Measurements from ENCODE around the gene C4B.
"Not testable (repeated sequence)": the region's sequence is repeated elsewhere in the genome, so short reads cannot be mapped to it uniquely, and the experiment has no call there.

The C4B gene

GRCh38 chr6:32014547-32014946, at the start of gene C4B:
Gene C4B, plus strand, starts transcription at chr6:32014795. Its CDS starts 51 bp downstream, at chr6:32014846.
- not testable (repeated sequence) for FAIRE-seq

- no peak for FAIRE-seq
These were observed 48.9 kb upstream of the C4B start for GRCh38 chr6:31965700-31966099.

- no peak for FAIRE-seq
These were observed 48.1 kb upstream of the C4B start for GRCh38 chr6:31966506-31966905.

- no peak for FAIRE-seq
These were observed 47.3 kb upstream of the C4B start for GRCh38 chr6:31966997-31967925.

GRCh38 chr6:31967926-31968320, 46.7 kb upstream of the C4B start:
- no peak for FAIRE-seq

- no peak for FAIRE-seq
These were observed 46.3 kb upstream of the C4B start for GRCh38 chr6:31968326-31968725.

- no peak for FAIRE-seq
These were observed 45.5 kb upstream of the C4B start for GRCh38 chr6:31968791-31969711.

GRCh38 chr6:31969712-31970603, 44.6 kb upstream of the C4B start:
- no peak for FAIRE-seq

GRCh38 chr6:31970604-31971271, 43.9 kb upstream of the C4B start:
- FAIRE-seq: no peak

GRCh38 chr6:31971279-31971992, 43.2 kb upstream of the C4B start:
- FAIRE-seq: no peak

GRCh38 chr6:31971993-31972708, 42.4 kb upstream of the C4B start, which contains the start of gene DXO:
Gene DXO, minus strand, starts transcription at chr6:31972138. Its CDS starts 463 bp downstream, at chr6:31971675.
- no peak for FAIRE-seq

- FAIRE-seq: no peak
These were observed 41.8 kb upstream of the C4B start for GRCh38 chr6:31972709-31973350.

- not testable (repeated sequence) for FAIRE-seq
These were observed 38.5 kb upstream of the C4B start for GRCh38 chr6:31976065-31976464.

- no peak for FAIRE-seq
These were observed 36.7 kb upstream of the C4B start for GRCh38 chr6:31977816-31978431.

GRCh38 chr6:31978831-31979230, 35.8 kb upstream of the C4B start:
- no peak for FAIRE-seq

GRCh38 chr6:31979238-31979898, 35.2 kb upstream of the C4B start:
- no peak for FAIRE-seq

GRCh38 chr6:31980195-31980876, 34.3 kb upstream of the C4B start:
- FAIRE-seq: not testable (repeated sequence)

- FAIRE-seq: not testable (repeated sequence)
These were observed 33.6 kb upstream of the C4B start for GRCh38 chr6:31980998-31981397.

Data from islet of Langerhans (tissue), 1 donor.